Kidney tubule cell (primary cell): Measurements from ENCODE around the gene OR4F6.

Experiments
- DNase-seq: peaks from one replicate; pipeline ENCODE4 v3.0.0-alpha.2; 2018; ENCODE audit warnings: low spot score

Gene OR4F6

DNA sequence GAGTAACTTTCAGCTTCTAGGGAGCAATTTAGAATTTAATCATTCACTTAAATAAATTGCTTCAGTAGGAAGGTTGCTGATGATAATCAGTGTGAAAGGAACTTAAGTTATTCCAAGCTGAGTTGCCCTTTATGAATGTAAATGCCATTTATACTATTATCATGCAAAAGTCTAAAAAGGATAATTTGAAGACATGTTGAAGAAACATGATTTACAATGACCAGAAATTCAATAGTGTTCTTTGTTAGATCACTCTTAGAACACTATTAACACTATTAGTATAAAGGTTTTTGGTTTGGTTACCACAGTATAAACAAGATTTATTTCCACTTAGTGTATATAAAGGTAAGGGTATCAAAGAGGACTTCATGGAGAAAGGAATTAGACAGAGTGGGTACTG lies 1.6 kb downstream of the OR4F6 start:
- DNase-seq = no peak

DNA sequence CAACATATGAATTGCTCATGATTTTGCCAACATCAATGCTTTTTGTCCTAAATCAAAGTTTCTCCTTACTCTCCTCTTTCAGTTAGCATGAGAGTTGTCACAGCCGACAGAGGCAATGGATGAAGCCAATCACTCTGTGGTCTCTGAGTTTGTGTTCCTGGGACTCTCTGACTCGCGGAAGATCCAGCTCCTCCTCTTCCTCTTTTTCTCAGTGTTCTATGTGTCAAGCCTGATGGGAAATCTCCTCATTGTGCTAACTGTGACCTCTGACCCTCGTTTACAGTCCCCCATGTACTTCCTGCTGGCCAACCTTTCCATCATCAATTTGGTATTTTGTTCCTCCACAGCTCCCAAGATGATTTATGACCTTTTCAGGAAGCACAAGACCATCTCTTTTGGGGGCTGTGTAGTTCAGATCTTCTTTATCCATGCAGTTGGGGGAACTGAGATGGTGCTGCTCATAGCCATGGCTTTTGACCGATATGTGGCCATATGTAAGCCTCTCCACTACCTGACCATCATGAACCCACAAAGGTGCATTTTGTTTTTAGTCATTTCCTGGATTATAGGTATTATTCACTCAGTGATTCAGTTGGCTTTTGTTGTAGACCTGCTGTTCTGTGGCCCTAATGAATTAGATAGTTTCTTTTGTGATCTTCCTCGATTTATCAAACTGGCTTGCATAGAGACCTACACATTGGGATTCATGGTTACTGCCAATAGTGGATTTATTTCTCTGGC lies 2.5 kb downstream of the OR4F6 start:
- DNase-seq = peak; percentile 47

DNA sequence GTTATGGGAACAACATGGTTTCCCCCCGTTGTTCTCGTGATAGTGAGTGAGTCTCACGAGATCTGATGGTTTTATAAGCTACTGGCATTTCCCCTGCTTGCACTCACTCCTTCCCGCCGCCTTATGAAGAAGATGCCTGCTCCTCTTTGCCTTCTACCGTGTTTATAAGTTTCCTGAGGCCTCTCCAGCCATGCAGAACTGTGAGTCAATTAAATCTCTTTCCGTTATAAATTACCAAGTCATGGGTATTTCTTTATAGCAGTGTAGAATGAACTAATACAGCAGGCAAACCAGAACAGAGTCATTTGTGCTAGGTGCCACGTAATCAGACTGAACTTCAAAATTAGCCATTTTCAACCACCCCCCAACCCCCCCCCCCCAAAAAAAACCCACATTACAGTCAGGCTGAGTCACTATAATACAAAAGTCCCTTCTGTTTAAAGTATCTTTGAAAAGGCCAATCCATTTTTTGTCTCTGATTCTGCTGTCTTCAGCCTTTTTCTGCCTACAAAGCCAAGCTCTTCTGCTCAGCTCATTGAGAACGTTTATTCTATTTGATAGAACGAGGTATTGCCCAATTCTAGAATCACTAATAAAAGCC lies 4.1 kb downstream of the OR4F6 start:
- peak; percentile 97 for DNase-seq

DNA sequence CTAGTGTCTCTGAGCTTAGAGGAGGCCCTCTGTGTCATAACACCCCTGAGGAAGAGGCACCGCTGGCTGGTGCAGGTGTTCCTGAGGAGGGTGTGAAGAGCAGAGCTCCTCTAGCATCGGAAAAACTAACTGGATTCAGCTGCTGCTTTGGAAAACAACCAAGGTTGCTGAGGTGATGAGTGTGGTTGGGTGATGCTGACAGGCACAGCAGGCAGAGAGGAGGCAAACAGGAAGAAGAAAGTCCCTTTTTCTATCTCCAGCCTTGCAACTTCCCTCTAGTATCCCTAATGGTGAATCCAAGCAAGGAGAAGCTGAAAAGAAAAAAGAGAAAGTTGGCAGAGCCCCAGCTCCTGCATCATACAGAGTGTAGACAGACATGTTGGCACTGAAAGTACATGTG lies 4.9 kb downstream of the OR4F6 start:
- peak; percentile 91 for DNase-seq

DNA sequence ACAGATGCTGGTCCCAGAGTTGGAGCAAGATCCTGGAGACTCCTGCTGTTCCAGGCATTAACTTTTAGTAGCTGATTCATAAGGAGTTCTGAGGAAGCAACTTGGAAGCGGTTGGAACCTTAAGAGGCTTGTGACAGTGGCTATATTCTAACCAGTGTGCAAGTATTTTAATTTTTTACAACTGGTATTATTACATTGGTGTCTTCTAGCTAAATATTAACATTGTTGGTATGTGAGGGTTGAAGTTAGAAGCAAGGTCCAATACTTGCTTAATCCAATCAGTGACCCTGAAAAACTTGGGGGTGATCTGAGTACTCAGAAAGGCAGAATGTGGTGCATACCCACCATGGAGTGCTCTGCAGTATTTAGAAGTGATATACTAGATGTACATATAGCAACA lies 7.1 kb downstream of the OR4F6 start:
- DNase-seq = peak; percentile 55

DNA sequence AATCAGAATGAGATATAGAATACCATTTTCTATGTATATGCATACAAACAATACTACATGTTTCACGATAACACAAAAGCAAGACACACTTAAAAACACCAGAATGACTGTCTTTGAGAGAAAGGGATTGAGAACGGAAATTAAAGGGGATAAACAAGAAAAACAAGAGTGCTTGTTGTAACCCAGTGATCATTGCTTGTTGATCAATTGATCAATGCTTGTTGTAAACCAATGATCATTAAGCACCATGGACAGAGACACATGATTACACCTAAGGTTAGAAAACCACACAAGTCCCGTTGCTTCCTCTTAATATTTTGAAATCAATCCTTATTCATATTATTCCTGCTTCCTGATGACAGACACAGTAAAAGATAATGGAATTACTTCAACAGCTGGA lies 7.6 kb downstream of the OR4F6 start:
- peak; percentile 23 for DNase-seq

DNA sequence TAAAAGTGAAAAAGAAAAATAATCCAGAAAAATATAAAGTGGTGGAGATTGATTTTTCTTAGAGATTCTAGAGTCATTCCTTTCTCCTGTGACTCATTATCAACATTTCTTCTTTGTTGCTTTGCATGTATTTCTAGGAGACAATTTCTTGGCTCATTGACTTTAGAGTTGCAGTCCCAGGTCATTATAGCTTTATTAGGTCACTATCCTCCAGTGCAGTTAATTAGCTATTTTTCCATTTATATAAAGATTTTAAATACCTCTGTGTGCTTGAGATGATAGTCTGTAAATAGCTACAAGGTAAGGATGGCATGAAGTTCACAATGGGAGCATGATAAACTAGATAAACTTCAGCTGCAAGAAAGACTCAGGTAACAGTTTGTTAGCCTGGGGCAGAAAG lies 8.6 kb downstream of the OR4F6 start, which contains the start of gene OR4F15:
Gene OR4F15, plus strand, starts transcription at position 301 of the 400 bp plus-strand sequence. CDS start 5,985 bp downstream, outside the sequence.
- DNase-seq = peak; percentile 18

DNA sequence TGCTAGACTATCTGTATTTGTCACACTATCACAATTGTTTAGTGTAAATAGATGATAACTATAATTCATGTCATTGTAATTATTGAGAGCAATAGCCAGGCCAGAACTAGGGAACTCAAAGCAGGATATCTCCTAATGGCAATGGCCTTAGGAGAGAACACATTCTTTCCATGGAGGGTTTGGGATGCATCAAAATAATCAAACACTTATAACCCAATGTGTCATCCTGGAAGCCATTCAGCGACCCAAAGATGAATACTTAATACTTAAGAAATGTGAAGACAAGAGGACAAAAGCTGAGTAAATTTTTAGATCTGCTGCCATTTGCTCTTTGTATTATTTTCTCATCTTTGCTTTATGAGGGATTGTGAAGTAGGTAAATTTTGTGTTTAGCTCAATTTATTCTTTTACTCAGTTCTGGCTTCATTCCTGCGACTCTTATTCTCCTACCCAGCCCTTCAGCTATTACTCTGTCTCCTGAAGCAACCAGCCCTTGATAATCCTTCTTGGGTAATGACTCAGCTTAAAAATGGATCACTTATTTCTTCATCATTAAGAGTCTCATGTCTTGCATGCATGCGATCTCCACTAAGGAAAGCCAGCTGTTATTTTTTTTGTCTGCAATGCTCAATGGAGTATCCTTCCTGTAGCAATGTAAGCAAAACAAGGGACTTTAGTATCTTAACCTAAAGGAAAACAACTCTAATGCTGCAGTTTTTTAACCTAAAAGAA lies 10.7 kb downstream of the OR4F6 start:
- DNase-seq = peak; percentile 86

DNA sequence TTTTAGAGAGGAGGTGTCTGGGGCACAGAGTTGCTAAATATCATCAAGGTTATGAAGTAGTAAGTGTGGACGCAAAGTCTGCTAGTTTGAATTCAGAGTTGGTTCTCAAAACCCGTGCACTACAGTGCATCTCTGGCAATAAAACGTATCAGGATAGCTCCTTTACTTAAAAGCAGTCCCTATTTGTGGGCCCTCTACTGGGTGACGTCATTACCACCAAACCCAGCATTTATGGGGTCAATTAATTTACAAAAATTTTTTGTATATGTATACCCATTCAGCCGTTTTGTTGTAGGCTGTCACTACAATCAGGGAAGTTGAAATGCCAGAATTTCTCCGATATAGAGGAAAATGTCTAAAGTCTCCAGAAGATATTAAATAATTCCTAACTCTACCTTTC lies 17.5 kb downstream of the OR4F6 start:
- DNase-seq = no peak

DNA sequence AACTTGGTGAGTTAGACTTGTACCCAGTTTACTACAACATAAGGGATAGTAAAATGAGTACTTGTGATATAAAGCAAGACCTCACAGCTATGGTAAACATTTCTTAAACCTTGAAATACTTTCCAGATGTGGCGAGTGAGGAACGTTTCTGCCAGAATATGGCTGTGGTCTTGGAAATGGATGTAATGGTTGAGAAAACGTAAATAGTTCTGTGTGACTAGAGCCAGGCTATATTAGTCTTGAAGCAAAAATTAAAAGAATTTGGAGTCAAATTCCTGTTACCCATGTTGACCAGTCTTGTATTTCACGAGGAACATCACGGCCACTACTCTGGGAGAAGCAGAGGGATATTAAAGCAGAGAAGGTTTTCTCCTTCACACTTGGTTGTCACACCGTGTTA lies 23.9 kb downstream of the OR4F6 start:
- peak; percentile 6 for DNase-seq

DNA sequence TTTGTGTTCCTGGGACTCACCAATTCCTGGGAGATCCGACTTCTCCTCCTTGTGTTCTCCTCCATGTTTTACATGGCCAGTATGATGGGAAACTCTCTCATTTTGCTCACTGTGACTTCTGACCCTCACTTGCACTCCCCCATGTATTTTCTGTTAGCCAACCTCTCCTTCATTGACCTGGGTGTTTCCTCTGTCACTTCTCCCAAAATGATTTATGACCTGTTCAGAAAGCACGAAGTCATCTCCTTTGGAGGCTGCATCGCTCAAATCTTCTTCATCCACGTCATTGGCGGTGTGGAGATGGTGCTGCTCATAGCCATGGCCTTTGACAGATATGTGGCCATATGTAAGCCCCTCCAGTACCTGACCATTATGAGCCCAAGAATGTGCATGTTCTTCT lies 25.5 kb downstream of the OR4F6 start:
- no peak for DNase-seq

DNA sequence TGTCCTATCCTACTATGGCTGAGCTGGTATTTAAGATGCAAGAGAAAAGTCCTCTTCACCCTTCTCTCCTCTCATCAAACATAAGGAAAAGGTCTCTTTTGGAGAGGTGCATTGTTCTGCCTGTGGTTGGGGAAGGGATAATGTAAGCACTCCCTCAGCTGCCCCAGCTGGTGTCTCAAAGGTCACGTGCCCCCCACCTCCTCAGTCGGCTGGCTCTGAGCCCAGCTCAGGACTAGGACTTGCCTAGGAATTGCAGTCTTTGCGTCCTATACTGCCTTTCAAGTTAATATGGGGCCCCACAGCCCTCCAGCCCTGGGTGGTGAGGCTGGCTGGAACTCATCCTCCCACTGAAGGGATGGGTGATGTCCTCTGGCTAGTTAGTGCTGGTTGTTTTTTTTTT lies 38.3 kb downstream of the OR4F6 start:
- DNase-seq = no peak

DNA sequence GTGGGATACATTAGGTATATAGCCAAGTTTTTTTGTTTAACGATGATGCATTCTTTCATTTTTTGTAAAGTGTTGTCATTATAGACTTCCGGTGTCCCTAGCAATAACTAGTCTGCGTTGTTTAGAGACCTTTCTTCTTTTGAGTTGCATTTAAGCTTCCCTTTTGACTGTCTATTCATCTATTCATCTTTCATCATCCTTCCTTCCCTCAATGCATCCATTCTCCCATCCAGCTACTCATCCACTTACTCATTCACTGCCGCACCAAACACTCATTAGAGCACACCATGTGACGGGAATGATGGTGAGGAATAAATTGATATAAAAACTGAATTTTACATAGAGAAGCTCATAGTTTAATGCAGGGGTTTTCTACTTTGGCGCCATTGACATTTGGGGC lies 41.6 kb downstream of the OR4F6 start:
- no peak for DNase-seq

DNA sequence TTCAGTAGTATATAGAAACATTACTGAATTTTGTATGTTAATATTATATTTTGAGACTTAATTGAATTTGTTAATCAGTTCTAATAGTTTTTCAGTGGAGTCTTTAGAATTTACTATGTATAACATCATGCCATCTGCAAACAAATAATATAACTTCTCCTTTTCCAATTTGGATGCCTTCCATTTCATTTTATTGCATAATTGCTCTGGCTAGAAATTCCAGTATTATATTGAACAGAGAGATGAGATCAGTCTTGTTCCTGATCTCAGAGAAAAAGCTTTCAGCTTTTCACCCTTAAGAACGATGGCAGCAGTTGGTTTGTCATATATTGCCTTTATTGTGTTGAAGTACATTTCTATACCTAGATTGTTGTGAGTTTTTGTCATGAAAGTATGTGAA lies 49.0 kb downstream of the OR4F6 start:
- DNase-seq = no peak
